GM21528 (cell line): Measurements from ENCODE around the gene PRKN.
"Not testable (repeated sequence)": the region's sequence is repeated elsewhere in the genome, so short reads cannot be mapped to it uniquely, and the experiment has no call there.

Source experiments
- ATAC-seq: cut with Tn5 transposase; IDR thresholded peaks from one replicate; pipeline ENCODE4 v1.9.1; 2021; ENCODE audit warnings: mild to moderate bottlenecking, moderate library complexity; ENCODE audit not compliant: unreplicated experiment, low FRiP score

PRKN gene

GRCh38 chr6:161503570-161503969 lies 1224.0 kb downstream of the PRKN start:
- ATAC-seq: no peak

DNA sequence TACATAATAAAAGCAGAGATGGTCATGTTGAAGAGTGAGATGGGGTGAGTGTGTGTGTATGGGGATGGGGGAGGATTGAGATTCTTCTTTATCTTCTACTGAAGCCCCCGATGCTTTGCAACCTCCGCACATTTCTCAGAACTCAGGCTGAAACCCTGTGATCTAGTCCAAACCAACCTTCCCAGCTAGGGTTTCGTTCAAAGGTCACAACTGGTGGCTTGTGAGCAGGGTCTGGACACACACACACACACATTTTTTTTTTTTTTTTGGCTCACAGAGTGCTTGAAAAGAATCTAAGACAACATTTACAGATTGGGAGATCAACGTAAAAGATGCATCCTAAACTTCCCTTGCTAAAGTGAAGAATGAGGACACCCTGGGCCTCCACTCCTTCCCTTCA lies 1228.7 kb downstream of the PRKN start:
- no peak for ATAC-seq

DNA sequence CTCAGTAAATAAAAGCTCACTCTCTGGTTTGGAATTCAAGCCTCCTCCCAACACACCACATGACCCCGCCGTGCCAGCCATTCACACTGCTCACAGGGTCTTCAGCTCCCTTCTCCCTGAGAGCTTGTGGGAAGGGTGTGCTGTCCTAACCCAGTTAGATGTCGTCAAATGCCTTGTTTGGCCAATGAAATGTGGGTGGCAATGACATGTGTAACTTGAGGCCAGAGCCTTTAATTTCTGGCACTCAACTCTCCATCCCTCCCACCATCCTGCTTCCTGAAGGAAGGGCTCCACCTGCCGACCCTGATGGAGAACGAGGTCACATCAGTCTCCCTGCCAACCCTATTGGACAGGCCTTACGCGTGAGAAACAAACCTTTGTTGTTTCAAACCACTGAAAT lies 1229.2 kb downstream of the PRKN start:
- ATAC-seq: no peak

- no peak for ATAC-seq
These were observed 1230.6 kb downstream of the PRKN start for GRCh38 chr6:161496941-161497340.

- ATAC-seq: not testable (repeated sequence)
These were observed 1231.3 kb downstream of the PRKN start for GRCh38 chr6:161496271-161496670.

DNA sequence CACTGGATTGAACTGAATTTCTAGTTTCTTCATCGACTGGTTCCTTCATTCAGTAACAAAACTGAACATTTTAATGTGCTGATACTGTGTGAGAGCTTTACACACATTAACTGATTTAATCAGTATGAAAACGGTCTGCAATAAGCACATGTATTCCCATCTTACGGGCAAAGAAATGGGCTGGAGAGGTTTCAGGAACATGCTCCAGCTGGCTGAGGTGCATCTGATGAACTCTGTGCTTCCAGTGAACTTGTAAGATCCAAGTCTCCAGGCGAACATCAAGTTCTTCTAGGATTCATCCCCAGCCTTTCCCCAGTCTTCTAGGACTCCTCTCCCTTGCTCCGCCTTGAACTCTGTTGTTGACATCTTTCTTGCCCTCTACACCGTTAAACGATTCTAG lies 1233.0 kb downstream of the PRKN start:
- no peak for ATAC-seq

- ATAC-seq: no peak
These were observed 1233.9 kb downstream of the PRKN start for GRCh38 chr6:161493576-161494118.

DNA sequence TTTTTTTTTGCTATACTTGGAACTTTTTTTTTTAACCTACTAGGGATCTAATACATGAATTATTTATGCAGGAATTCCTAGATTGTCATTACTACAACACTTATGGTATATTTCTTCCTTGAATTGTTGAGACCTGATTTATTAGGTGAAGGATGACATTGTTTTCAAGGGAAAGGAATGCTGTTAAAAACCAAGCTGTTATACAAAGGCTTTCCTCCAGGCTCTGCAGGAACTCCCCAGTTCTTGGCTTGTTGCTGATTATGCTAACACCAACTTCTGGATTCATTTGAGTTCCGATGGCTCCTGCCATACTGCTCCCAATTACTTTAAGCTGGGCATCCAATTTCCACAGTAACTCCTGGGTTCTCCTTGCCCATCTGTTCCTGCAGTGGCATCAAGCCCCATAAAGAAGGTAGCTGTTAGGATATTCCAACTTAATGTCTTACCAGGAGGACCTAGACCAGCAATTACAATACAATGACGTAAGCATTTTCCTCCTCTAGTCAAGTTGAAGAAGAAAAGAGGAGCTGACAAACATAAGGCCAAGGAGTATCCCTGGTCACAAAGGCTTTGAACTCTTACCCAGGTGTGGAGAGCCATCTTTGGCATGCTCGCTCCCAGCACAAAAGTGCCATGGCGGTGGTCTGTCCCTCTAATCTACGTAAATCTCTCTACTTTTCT lies 1237.8 kb downstream of the PRKN start:
- no peak for ATAC-seq

DNA sequence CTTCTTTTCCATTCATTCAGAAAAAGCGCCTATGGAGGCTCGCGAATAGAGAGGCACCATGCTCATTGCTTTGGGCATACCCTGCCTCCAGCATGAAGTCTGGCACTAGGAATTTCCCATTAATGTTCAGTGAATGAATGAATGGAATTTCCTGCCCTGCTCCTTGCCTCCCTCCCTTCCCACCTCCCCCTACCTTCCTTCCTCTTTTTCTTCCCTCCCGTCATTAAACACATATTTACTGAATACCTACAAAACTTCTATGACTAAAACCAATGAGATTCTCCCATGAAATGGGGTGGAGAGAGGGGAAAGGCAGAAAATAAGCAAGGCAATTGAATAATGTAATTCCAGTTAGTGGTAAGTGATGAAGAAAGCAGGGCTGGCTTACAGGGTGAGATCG lies 1239.9 kb downstream of the PRKN start:
- no peak for ATAC-seq

GRCh38 chr6:161487217-161487531 lies 1240.4 kb downstream of the PRKN start:
- no peak for ATAC-seq

- ATAC-seq: no peak
These were observed 1241.0 kb downstream of the PRKN start for GRCh38 chr6:161486361-161487216.

GRCh38 chr6:161482517-161482858 lies 1245.1 kb downstream of the PRKN start:
- ATAC-seq: no peak

DNA sequence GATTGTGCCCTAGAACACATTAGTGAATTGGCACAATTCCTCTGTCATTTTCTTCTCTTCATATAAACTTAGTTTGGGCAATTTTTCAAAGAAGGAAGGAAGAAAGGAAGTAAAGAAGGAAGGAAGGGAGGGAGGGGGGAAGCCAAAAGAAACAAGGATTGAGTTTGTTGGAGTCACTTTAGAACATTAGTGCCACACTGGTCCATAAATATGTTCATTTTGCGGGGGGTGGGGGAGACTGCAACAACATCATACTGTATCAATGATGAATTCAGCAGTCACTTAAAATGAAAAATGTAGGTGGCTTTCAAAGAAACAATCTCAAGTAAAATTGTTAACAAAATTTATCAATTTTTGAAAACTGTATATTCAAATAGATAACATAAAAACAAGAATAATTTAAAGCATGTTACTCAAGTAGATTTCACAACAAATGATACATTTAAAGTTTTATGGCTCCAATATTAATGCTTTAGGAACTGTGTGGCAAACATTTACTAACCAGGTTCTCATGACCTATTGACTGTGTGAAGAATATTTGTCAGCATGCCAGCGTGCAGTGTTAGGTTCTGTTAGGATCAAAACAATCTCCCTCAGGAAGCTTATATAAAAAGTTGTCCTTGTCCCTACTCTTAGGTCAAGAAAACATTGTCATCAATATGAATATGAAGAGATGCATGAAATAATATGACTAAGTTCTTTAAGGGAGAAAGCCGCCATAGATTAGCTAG lies 1245.6 kb downstream of the PRKN start:
- no peak for ATAC-seq

DNA sequence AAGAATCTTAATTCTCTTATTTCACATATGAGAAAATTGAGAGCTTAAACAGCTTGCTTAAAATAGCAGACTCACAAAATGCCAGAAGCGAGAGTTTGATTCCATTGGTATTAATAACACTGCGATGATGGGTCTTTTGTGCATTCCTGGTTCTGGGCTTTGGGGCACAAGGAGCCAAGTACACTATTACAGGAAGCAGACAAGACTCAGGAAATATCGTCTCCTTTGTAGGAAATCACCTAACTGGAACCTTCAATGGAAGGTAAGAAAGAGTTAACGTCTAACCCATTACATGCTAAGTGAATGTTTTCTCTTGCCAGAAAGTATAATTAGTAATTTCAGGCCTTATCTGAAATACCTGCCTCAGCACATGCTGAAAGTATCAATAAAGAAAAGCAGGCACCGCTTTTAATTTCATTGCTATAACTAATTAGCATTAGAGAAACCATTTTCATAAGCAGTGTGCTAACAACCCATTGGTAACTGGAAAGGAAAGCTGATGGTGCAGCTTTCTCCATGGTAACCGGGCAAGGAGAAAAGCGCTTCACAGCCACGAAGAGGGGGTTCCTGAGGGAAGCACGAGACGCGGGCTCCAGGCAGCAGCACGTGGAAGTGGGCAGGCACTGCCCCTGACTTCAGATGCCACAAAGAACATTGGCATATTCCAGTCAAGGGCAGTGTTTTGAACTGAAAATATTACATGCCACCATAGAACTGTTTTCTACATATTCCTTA lies 1247.0 kb downstream of the PRKN start:
- no peak for ATAC-seq

DNA sequence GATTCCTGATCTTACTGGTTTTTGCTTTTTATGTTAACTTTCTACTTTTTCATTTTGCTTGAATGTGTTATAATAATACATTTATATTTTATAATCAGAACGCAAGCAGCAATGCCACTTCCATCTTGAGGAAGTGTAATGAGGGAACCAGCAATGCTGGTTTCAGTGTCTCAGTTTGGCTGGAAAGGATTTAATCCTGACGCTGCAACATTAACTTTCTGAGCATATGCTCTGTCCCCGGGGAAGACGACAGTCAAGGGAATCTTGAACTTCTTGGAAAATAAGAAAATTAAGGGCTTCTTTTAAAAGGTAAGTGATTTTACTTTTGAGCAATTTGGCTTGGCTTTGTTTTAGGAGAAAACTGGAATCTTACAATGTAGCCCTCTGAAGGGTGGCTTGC lies 1248.2 kb downstream of the PRKN start:
- no peak for ATAC-seq

DNA sequence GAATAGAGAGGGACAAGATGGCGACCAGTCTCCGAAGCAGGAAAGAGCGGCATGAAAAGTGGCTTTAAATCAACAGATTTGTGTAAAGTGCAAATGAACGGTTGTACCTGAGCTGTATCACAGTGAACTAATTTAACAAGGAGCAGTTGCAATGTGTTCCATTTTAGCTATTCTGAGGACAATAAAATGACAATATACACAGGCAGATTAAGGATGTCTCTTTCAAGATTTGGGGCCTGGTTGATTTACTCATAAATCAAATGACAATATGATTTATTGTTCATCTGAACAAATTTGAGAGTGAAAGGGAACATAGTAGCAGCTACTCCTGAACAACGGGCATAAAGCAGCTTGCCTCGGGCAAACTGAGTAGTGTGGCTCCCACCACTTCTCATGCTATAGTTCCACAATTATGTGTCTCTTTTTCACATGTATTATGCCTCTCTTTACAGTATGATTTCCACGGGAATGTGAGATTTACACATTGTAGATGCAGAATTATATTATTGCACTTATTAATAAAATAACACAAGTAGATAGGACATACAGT lies 1249.6 kb downstream of the PRKN start:
- no peak for ATAC-seq

DNA sequence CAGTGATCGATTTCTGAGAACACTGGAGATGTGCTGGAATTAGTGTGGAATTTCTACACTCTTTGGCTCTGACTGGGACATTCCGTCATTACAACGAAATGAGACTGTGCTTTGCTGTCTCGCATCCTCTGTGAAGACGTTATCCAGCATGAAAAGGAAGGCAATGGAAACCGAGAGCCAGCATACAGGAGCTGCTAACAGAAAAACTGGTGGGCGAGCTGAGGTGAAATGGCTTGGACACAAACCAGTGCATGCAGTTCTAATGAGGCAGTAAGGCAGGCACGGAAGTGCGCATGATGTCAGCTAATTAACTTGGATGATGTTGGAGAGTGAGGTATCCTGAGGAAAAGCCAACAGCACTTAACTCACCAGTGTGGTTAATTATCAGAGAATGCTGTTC lies 1250.9 kb downstream of the PRKN start:
- ATAC-seq: no peak

DNA sequence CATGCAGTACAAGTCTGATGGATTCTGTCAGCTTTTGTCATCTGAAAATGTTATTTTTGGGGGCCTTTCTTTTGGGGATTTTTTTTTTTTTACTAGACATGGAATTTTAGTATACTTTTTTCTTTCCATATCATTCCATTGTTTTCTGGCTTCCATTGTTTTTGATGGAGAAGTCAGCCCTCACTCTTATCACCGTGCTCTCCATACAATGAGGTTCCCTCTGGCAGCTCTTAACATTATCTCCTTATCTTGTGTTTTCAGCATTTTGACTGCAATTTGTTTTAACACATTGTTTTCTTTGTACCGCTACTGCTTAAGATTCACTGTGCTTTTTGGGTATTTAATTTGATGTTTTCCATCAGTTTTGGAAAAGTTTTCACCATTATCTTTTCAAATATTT lies 1262.2 kb downstream of the PRKN start:
- no peak for ATAC-seq

GRCh38 chr6:161463071-161463470 lies 1264.5 kb downstream of the PRKN start:
- ATAC-seq: no peak

- no peak for ATAC-seq
These were observed 1265.4 kb downstream of the PRKN start for GRCh38 chr6:161462148-161462547.
